Endothelial cell of umbilical vein (primary cell): ENCODE data around the gene IGFBPL1.

Source experiments
- EZH2 ChIP-seq: IDR thresholded peaks from 2 replicates; pipeline ENCODE4 v1.6.1; 2012; ENCODE audit warnings: borderline replicate concordance, low read depth, mild to moderate bottlenecking, moderate library complexity, low read length, inconsistent platforms; ENCODE audit not compliant: severe bottlenecking
- JUN ChIP-seq: IDR thresholded peaks from 2 replicates; pipeline ENCODE4 v1.6.1; 2011; ENCODE audit warnings: borderline replicate concordance, low read depth; ENCODE audit not compliant: insufficient read length, insufficient read depth
- TF ChIP-seq, protein P1 (sequence below), 2 donors: IDR thresholded peaks; 1 replicate in 1 of 2; 2 replicates in 1 of 2; pipeline ENCODE4 v1.5.1; 2011; ENCODE audit warnings: low read length in 2 of 2, mild to moderate bottlenecking in 2 of 2, moderate library complexity in 2 of 2, control low read depth in 1 of 2, inconsistent platforms in 1 of 2, low read depth in 1 of 2; ENCODE audit not compliant: insufficient read depth in 1 of 2; ENCODE audit errors: extremely low read depth in 1 of 2

DNA sequence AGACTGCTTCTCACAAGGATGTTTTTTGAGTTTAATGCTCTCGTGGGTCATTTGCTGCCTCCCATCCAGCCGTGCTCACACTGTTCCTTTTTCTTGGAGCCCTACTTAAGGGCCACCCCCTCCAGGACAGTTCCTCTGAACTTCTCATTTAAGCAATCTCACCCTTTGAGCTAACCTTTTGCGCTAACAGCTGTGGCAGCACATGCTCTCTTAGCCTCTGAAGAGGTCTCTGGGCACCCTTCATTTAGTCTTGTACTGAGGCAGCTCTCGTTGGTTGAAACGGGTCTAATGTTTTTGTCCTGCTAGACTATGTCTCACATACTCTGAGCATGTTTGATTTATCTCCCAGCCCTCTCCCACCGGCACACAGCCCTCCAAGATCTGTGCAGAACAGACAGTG lies 19.9 kb downstream of the IGFBPL1 start:
- TF ChIP-seq EZH2 (no peak), JUN (no peak)
- TF ChIP-seq, protein P1, sequence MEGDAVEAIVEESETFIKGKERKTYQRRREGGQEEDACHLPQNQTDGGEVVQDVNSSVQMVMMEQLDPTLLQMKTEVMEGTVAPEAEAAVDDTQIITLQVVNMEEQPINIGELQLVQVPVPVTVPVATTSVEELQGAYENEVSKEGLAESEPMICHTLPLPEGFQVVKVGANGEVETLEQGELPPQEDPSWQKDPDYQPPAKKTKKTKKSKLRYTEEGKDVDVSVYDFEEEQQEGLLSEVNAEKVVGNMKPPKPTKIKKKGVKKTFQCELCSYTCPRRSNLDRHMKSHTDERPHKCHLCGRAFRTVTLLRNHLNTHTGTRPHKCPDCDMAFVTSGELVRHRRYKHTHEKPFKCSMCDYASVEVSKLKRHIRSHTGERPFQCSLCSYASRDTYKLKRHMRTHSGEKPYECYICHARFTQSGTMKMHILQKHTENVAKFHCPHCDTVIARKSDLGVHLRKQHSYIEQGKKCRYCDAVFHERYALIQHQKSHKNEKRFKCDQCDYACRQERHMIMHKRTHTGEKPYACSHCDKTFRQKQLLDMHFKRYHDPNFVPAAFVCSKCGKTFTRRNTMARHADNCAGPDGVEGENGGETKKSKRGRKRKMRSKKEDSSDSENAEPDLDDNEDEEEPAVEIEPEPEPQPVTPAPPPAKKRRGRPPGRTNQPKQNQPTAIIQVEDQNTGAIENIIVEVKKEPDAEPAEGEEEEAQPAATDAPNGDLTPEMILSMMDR (IDR thresholded peaks at IDR 0.05; ENCODE audit: extremely low read depth in 1 of 2, insufficient read depth in 1 of 2, low read depth in 1 of 2, low read length in 2 of 2) = no peak
